ENCODE measurements around the gene CD300LD. TPM values are rescaled to one million over a fixed set of nuclear protein-coding genes. Genes with fewer than 3 reads are reported as not detected.

The CD300LD gene
- total and polyA plus RNA-seq, 10 of the 15 experiments (the other 5 are each of a cell fraction or from before 2014, with no cell fraction given) = not detected

DNA sequence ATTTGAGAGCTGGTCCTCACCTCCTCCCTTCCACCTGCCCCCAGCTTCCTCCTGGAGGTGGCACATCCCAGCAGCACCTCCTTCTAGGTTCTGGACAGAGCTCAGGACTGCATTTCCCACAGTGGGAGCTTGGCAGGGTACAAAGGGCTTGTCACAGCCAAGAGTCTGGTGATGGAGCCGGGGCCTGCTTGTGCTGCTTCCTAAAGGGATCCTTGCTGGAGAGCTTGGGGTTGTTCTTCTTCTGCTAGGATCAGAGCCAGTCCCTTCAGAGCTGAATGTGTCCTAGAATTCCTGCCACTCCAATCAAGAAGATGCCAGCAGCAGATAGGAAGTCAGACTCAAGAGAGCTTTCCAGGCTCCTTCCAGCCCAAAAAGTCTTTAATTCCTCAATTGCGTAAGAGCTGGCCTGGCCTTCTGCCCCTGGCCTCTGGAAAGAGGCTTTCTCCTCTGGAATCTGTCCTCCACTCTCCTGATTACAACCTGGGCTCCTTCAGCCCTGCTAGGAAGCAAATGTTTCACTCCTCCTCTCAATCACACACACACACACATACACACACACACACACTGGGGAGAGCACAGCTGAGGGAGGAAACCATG lies 27.1 kb upstream of the CD300LD start (continued):
- TF ChIP-seq, protein P1, sequence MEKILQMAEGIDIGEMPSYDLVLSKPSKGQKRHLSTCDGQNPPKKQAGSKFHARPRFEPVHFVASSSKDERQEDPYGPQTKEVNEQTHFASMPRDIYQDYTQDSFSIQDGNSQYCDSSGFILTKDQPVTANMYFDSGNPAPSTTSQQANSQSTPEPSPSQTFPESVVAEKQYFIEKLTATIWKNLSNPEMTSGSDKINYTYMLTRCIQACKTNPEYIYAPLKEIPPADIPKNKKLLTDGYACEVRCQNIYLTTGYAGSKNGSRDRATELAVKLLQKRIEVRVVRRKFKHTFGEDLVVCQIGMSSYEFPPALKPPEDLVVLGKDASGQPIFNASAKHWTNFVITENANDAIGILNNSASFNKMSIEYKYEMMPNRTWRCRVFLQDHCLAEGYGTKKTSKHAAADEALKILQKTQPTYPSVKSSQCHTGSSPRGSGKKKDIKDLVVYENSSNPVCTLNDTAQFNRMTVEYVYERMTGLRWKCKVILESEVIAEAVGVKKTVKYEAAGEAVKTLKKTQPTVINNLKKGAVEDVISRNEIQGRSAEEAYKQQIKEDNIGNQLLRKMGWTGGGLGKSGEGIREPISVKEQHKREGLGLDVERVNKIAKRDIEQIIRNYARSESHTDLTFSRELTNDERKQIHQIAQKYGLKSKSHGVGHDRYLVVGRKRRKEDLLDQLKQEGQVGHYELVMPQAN (conservative IDR thresholded peaks at IDR 0.05) = no peak
- TF ChIP-seq CHD2 (IDR thresholded peaks at IDR 0.05; ENCODE audit: borderline replicate concordance, low read depth, low read length) (no peak), ZNF217 (IDR thresholded peaks at IDR 0.05) (no peak), ZSCAN29 (IDR thresholded peaks at IDR 0.05) (no peak), SUZ12 (IDR thresholded peaks at IDR 0.05; ENCODE audit: unreplicated experiment) (no peak), SP1 (IDR thresholded peaks at IDR 0.05; ENCODE audit: low read depth, low read length) (no peak)
- TF ChIP-seq, protein P2, sequence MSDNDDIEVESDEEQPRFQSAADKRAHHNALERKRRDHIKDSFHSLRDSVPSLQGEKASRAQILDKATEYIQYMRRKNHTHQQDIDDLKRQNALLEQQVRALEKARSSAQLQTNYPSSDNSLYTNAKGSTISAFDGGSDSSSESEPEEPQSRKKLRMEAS (IDR thresholded peaks at IDR 0.05; ENCODE audit: low read depth, low read length) = no peak
- TF ChIP-seq, protein P3, sequence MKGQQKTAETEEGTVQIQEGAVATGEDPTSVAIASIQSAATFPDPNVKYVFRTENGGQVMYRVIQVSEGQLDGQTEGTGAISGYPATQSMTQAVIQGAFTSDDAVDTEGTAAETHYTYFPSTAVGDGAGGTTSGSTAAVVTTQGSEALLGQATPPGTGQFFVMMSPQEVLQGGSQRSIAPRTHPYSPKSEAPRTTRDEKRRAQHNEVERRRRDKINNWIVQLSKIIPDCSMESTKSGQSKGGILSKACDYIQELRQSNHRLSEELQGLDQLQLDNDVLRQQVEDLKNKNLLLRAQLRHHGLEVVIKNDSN (IDR thresholded peaks at IDR 0.05; ENCODE audit: borderline replicate concordance, extremely low read length, insufficient read depth, low read depth, low read length) = no peak

DNA sequence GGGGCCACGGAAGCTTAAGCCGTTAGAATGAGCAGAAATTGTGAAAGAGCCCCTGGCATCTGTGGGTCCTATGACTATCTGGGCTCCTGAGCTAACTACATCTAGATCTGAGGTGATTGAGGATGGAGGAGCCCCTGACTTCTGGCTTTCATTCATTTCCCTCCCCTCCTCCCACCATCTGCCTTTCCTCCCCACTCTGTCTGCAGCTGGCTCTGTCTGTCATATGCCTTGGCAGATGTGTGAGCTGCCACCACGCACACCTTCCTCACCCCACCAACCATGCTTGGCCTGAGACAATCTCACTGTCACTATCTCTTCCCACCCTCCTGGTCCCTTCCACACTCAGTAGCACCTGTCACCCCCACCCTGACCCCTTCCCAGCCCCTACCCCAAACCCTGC lies 26.4 kb upstream of the CD300LD start:
- Histone ChIP-seq H4K20me1 (ENCODE audit: control insufficient read depth, insufficient read depth) (no peaks in the 10 kb centered on the region), H2AFZ (ENCODE audit: control insufficient read depth, low read depth, low read length) (no peak overlapping the region), H3K27me3 (replicated peaks in 1 of 2; ENCODE audit: control insufficient read depth in 2 of 2, insufficient read depth in 2 of 2, low read length in 1 of 2) (peaks cover 6 to 9% of the 10 kb centered on the region in 2 experiments; a peak in 2 of 4 replicates), H3K79me2 (ENCODE audit: control insufficient read depth, insufficient read depth, low read length) (no peaks in the 10 kb centered on the region), H3K9me3 (replicated peaks; ENCODE audit: control insufficient read depth, insufficient read depth, low read length) (no peaks in the 10 kb centered on the region; the same call in 2 of the 3 replicates), H3K4me1 (ENCODE audit: control insufficient read depth, insufficient read depth, low read length) (no peaks in the 10 kb centered on the region), H3K4me2 (ENCODE audit: control insufficient read depth, insufficient read depth) (no peak overlapping the region), H3K4me3 (no peak overlapping the region), H3K36me3 (ENCODE audit: control insufficient read depth in 2 of 2, insufficient read depth in 2 of 2, low read length in 1 of 2) (no peaks in the 10 kb centered on the region), H3K9ac (ENCODE audit: control insufficient read depth, insufficient read depth, low read length) (no peak overlapping the region), H3K27ac (ENCODE audit: control insufficient read depth, insufficient read depth) (no peak overlapping the region)
- ChIA-PET POLR2A (interaction anchor here (1.1 kb wide), 1 partner anchor 15 kb away, joined by 3 read pairs; no protein-coding TSS in a partner anchor), SMC1A (ENCODE audit: uncharacterized antibody, unreplicated experiment) (interaction anchor here (1.2 kb wide), 1 partner anchor 14 kb away, joined by 4 read pairs; no protein-coding TSS in a partner anchor), RAD21 (ENCODE audit: unreplicated experiment) (interaction anchor here (0.6 kb wide), 1 partner anchor 131 kb away, joined by 4 read pairs; no protein-coding TSS in a partner anchor), CTCF (interaction anchor here (1.6 to 2.1 kb wide), 3 partner anchors 15 to 118 kb away, joined by 4 to 6 read pairs (median 4); partner anchors contain the start of gene RAB37)
- FAIRE-seq (no peak), ATAC-seq (no peak), DNase-seq (ENCODE audit: low read depth, low spot score) (no peak)
- intact Hi-C loops (cut with micrococcal nuclease; ENCODE audit: unreplicated experiment) = no loop called here
- no TSS peak for BruUV-seq (replicated peaks)
- in situ Hi-C loops (cut with MboI) = no loop called here
- TF ChIP-seq, protein P4, sequence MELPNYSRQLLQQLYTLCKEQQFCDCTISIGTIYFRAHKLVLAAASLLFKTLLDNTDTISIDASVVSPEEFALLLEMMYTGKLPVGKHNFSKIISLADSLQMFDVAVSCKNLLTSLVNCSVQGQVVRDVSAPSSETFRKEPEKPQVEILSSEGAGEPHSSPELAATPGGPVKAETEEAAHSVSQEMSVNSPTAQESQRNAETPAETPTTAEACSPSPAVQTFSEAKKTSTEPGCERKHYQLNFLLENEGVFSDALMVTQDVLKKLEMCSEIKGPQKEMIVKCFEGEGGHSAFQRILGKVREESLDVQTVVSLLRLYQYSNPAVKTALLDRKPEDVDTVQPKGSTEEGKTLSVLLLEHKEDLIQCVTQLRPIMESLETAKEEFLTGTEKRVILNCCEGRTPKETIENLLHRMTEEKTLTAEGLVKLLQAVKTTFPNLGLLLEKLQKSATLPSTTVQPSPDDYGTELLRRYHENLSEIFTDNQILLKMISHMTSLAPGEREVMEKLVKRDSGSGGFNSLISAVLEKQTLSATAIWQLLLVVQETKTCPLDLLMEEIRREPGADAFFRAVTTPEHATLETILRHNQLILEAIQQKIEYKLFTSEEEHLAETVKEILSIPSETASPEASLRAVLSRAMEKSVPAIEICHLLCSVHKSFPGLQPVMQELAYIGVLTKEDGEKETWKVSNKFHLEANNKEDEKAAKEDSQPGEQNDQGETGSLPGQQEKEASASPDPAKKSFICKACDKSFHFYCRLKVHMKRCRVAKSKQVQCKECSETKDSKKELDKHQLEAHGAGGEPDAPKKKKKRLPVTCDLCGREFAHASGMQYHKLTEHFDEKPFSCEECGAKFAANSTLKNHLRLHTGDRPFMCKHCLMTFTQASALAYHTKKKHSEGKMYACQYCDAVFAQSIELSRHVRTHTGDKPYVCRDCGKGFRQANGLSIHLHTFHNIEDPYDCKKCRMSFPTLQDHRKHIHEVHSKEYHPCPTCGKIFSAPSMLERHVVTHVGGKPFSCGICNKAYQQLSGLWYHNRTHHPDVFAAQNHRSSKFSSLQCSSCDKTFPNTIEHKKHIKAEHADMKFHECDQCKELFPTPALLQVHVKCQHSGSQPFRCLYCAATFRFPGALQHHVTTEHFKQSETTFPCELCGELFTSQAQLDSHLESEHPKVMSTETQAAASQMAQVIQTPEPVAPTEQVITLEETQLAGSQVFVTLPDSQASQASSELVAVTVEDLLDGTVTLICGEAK (IDR thresholded peaks at IDR 0.05; ENCODE audit: borderline replicate concordance) = no peak
- TF ChIP-seq, protein P5, sequence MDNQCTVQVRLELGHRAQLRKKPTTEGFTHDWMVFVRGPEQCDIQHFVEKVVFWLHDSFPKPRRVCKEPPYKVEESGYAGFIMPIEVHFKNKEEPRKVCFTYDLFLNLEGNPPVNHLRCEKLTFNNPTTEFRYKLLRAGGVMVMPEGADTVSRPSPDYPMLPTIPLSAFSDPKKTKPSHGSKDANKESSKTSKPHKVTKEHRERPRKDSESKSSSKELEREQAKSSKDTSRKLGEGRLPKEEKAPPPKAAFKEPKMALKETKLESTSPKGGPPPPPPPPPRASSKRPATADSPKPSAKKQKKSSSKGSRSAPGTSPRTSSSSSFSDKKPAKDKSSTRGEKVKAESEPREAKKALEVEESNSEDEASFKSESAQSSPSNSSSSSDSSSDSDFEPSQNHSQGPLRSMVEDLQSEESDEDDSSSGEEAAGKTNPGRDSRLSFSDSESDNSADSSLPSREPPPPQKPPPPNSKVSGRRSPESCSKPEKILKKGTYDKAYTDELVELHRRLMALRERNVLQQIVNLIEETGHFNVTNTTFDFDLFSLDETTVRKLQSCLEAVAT (IDR thresholded peaks at IDR 0.05) = 0 out of 2 replicates have a peak, but pooled peaks have one; percentile 24
- 63% methylated on average over 3 of the region's 3 CpGs for WGBS (ENCODE audit: insufficient coverage, insufficient replicate concordance, low lambda C conversion rate, missing lambda C conversion rate)

Measured in GM12878 (cell line).